ENCODE measurements around the gene ZDHHC3.
"Not testable (repeated sequence)": the region's sequence is repeated elsewhere in the genome, so short reads cannot be mapped to it uniquely, and the experiment has no call there.

Gene ZDHHC3

GRCh38 chr3:44963571-44964325, 12.2 kb downstream of the ZDHHC3 start:
- no peak for DNase-seq

- no peak for DNase-seq
These were observed 13.2 kb downstream of the ZDHHC3 start for GRCh38 chr3:44962621-44963393.

GRCh38 chr3:44961888-44962287, 14.1 kb downstream of the ZDHHC3 start:
- DNase-seq: no peak

GRCh38 chr3:44960387-44961026, 15.5 kb downstream of the ZDHHC3 start:
- DNase-seq: no peak

- DNase-seq: no peak
These were observed 17.6 kb downstream of the ZDHHC3 start for GRCh38 chr3:44958386-44958785.

GRCh38 chr3:44957986-44958385, 18.0 kb downstream of the ZDHHC3 start:
- DNase-seq: no peak

GRCh38 chr3:44955917-44956316, 20.1 kb downstream of the ZDHHC3 start:
- DNase-seq: no peak

GRCh38 chr3:44954962-44955361, 21.0 kb downstream of the ZDHHC3 start:
- no peak for DNase-seq

GRCh38 chr3:44954304-44954703, 21.7 kb downstream of the ZDHHC3 start:
- no peak for DNase-seq

- DNase-seq: no peak
These were observed 23.3 kb downstream of the ZDHHC3 start for GRCh38 chr3:44952689-44953088.

- no peak for DNase-seq
These were observed 25.7 kb downstream of the ZDHHC3 start for GRCh38 chr3:44950275-44950734.

GRCh38 chr3:44949770-44950169, 26.2 kb downstream of the ZDHHC3 start:
- DNase-seq: not testable (repeated sequence)

- no peak for DNase-seq
These were observed 27.7 kb downstream of the ZDHHC3 start for GRCh38 chr3:44948239-44948638.

- DNase-seq: no peak
These were observed 33.6 kb downstream of the ZDHHC3 start for GRCh38 chr3:44942202-44942921.

GRCh38 chr3:44939581-44940036, 36.4 kb downstream of the ZDHHC3 start:
- no peak for DNase-seq

GRCh38 chr3:44932986-44933944, 42.7 kb downstream of the ZDHHC3 start:
- no peak for DNase-seq

- no peak for DNase-seq
These were observed 43.7 kb downstream of the ZDHHC3 start for GRCh38 chr3:44932271-44932670.

- DNase-seq: no peak
These were observed 44.2 kb downstream of the ZDHHC3 start for GRCh38 chr3:44931791-44932190.

- DNase-seq: no peak
These were observed 45.1 kb downstream of the ZDHHC3 start for GRCh38 chr3:44930911-44931310.

- DNase-seq: no peak
These were observed 46.2 kb downstream of the ZDHHC3 start for GRCh38 chr3:44929782-44930181.

- no peak for DNase-seq
These were observed 48.6 kb downstream of the ZDHHC3 start for GRCh38 chr3:44927371-44927770.

- DNase-seq: no peak
These were observed 49.1 kb downstream of the ZDHHC3 start for GRCh38 chr3:44926921-44927320.
